Measurements from ENCODE around the gene TRMU.

The TRMU gene

GRCh38 chr22:46320166-46320710 is 15.3 kb upstream of the TRMU start:
- TF ChIP-seq CTCF (IDR thresholded peaks at IDR 0.05; ENCODE audit: low read depth, low read length), result no peak
- DNase-seq (ENCODE audit: extremely low read depth, low read depth), result no peak

GRCh38 chr22:46320716-46321386 is 14.7 kb upstream of the TRMU start:
- DNase-seq (ENCODE audit: extremely low read depth, low read depth), result no peak

GRCh38 chr22:46322711-46323110 is 12.8 kb upstream of the TRMU start:
- no peak for TF ChIP-seq CTCF (IDR thresholded peaks at IDR 0.05; ENCODE audit: low read depth, low read length)
- DNase-seq (ENCODE audit: extremely low read depth, low read depth), result no peak

More at GRCh38 chr22:46320716-46321386, 14.7 kb upstream of the TRMU start:
- TF ChIP-seq CTCF (IDR thresholded peaks at IDR 0.05; ENCODE audit: low read depth, low read length), result no peak

- no peak for DNase-seq (ENCODE audit: extremely low read depth, low read depth)
- no peak for TF ChIP-seq CTCF (IDR thresholded peaks at IDR 0.05; ENCODE audit: low read depth, low read length)
Measured at GRCh38 chr22:46323162-46323561, 12.4 kb upstream of the TRMU start.

- TF ChIP-seq CTCF (IDR thresholded peaks at IDR 0.05; ENCODE audit: low read depth, low read length), result no peak
- no peak for DNase-seq (ENCODE audit: extremely low read depth, low read depth)
Measured at GRCh38 chr22:46326066-46326680, 9.3 kb upstream of the TRMU start.

GRCh38 chr22:46327691-46328465 is 7.6 kb upstream of the TRMU start:
- TF ChIP-seq CTCF (IDR thresholded peaks at IDR 0.05; ENCODE audit: low read depth, low read length), result no peak
- DNase-seq (ENCODE audit: extremely low read depth, low read depth), result no peak

- TF ChIP-seq CTCF (IDR thresholded peaks at IDR 0.05; ENCODE audit: low read depth, low read length), result no peak
- DNase-seq (ENCODE audit: extremely low read depth, low read depth), result no peak
Measured at GRCh38 chr22:46328797-46329196, 6.7 kb upstream of the TRMU start.
